Activated naive CD4-positive, alpha-beta T cell treated with anti-CD3 and anti-CD28 coated beads, Interleukin-2, amount 50 U/mL, for 72 hours (primary cell): ENCODE results near the gene MLXIP. TPM values are rescaled to one million over a fixed set of nuclear protein-coding genes. Genes with fewer than 3 reads are reported as not detected.
"Not testable (repeated sequence)": the region's sequence is repeated elsewhere in the genome, so short reads cannot be mapped to it uniquely, and the experiment has no call there.

Source experiments
- ATAC-seq, 2 donors: fragments of 150-1000 bp; cut with Tn5 transposase; 2 replicates each; pipeline ENCODE4 v1.10.0; 2021; ENCODE audit warnings: mild to moderate bottlenecking in 2 of 2, moderate library complexity in 2 of 2
- DNase-seq, 2 donors: peaks; one replicate each; pipeline ENCODE4 v3.0.0; 2021 to 2022; ENCODE audit warnings: low spot score in 2 of 2
- H3K27ac Mint-ChIP-seq, 2 donors: one replicate each; pipeline ENCODE4 v1.8.0; 2022; ENCODE audit warnings: mild to moderate bottlenecking in 2 of 2, mixed read lengths in 2 of 2
- H3K36me3 Mint-ChIP-seq, 2 donors: one replicate each; pipeline ENCODE4 v1.8.0; 2022; ENCODE audit warnings: mixed read lengths in 2 of 2
- H3K9me3 Mint-ChIP-seq, 2 donors: one replicate each; pipeline ENCODE4 v1.8.0; 2022; ENCODE audit warnings: mixed read lengths in 2 of 2
- total RNA-seq, 2 donors: library from RNA; stranded (reverse); gene quantifications; one replicate each; pipeline ENCODE4 v1.2.3, GENCODE V29; 2022

The MLXIP gene
- total RNA-seq, 2 donors from 2014 or later, result 34.9 to 36.0 TPM

DNA sequence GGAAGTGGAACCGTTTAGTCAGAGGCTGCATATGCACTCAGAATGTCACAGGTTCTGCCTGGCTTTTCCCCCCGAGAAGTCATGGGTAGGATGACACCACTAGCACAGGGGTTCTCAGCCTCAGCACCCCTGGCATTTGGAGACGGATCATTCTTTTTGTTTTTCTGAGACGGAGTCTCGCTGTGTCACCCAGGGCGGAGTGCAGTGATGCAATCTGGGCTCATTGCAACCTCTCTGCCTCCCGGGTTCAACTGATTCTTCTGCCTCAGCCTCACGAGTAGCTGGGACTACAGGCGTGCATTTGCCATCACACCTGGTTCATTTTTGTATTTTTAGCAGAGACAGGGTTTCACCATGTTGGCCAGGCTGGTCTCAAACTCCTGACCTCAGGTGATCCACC is 28.7 kb upstream of the MLXIP start:
- Mint-ChIP-seq H3K27ac (no peak overlapping the region), H3K9me3 (no peaks in the 10 kb centered on the region), H3K36me3 (no peaks in the 10 kb centered on the region)
- no peak for ATAC-seq
- DNase-seq, result no peak

DNA sequence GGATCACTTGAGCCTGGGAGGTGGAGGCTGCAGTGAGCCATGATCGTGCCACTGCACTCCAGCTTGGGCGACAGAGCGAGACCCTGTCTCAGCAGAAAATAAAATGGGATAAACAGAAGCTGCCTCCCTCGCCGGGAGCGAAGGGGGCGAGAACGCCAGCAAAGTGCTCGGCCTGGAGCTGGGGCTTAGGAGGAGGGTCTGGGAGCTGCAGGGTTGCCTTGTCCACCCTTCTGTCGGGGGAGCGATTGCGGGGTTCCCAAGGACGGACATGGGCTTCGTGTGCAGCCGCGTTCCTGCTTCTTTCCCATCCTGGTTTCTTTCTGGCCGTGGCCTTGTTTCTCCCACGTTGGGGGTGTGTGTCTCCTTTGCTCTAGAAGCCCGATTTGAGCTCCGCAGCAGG is 27.9 kb upstream of the MLXIP start:
- no peak for ATAC-seq
- DNase-seq, result no peak
- Mint-ChIP-seq H3K9me3 (no peaks in the 10 kb centered on the region), H3K27ac (no peak overlapping the region), H3K36me3 (no peaks in the 10 kb centered on the region)

DNA sequence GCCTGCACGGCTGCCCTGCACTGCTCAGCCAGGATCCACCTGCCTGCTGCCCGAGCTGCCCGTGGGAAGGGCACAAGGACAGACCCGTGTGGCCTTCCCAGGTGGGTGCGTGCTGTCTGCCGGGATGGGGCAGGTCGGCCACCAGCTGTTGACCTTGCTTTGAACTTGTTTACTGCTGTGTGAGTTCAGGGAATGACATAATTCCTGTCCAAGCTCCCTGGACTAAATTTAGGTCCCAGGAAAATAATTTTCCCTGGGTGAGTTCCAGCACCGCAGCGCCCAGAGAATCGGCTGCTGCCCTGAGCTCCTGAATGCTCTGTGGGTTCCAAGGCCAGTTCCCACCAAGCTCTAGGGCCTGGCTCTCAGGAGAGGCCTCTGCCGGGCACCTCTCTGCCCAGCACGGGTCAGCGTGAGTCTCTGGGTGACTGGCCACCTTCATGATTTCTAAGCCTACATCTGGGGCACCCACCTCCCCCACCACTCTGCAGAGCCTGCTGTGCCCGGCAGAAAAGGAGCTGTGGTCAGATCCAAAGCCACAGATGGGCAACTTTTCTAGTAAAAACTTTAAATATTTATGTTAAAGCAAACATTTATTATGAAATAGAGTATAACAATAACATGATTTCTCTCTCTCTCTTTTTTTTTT is 27.2 kb upstream of the MLXIP start:
- no peak for ATAC-seq
- H3K9me3 Mint-ChIP-seq, result no peaks in the 10 kb centered on the region
- H3K36me3 Mint-ChIP-seq, result no peaks in the 10 kb centered on the region
- no peak overlapping the region for H3K27ac Mint-ChIP-seq
- DNase-seq, result no peak

DNA sequence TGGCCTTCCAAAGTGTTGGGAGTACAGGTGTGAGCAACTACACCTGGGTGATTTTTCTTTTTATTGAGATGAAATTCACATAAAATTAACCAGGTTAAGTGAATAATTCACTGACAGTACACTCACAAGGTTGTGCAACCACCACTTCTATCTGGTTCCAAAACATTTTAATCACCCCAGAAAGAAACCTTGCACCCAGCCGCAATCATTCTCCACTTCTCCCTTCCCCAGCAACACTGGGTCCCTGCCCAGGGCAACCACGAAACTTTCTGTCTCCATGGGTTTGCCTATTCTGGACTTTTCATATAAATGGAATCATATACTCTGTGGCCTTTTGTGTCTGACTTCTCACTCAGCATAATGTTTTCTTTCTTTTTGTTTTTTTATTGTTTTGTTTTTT is 26.3 kb upstream of the MLXIP start:
- DNase-seq (no peak), ATAC-seq (no peak)
- H3K36me3 Mint-ChIP-seq, result no peaks in the 10 kb centered on the region
- no peaks in the 10 kb centered on the region for H3K9me3 Mint-ChIP-seq
- no peak overlapping the region for H3K27ac Mint-ChIP-seq

DNA sequence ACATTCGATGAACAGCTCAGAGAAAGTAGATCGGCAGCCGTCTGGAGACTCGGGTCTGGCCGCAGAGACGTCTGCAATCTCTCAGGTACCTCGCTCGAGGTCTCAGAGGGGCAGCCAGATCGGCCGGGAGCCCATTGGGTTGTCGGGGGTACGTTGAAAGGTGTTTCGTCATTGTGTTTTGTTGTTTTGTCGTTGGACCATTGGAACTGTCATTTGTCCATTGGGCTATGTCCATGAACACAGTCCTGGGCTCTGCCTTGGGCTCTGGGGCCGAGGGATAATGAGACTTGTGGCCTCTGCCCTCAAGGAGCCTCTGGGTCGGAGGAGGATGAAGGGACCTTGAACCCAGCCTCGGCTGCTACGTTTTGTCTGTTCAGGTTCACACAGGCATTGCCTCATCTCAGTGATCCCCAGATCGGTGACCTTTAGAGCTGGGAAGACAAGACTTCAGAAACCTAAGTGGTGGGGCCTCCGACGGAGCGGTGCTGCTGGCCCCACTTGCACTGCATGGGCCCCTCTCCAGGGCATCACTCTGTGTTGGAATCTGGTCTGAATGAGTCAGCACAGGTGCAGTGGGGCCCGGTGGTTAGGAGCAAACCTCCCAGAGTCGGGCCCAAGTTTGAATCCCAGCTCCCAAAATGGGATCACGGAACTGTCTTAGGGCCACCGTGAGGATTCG is 23.6 kb upstream of the MLXIP start:
- ATAC-seq, result no peak
- no peak overlapping the region for H3K27ac Mint-ChIP-seq
- H3K9me3 Mint-ChIP-seq, result no peaks in the 10 kb centered on the region
- H3K36me3 Mint-ChIP-seq, result no peaks in the 10 kb centered on the region
- no peak for DNase-seq

DNA sequence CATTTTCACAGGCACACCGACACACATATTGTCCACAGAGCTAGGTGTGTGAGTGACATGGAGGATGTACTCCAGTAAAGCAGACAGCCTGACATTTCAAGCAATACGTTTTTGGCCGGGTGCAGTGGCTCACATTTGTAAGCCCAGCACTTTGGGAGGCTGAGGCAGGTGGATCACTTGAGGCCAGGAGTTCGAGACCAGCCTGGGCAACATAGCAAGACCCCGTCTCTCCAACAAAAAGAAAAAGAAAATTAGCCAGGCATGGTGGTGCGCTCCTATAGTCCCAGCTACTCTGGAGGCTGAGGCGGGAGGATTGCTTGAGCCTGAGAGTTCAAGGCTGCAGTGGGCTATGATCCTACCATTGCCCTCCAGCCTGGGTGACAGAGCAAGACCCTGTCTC is 22.1 kb upstream of the MLXIP start:
- not testable (repeated sequence) for ATAC-seq, H3K36me3 Mint-ChIP-seq, H3K9me3 Mint-ChIP-seq, DNase-seq, H3K27ac Mint-ChIP-seq

DNA sequence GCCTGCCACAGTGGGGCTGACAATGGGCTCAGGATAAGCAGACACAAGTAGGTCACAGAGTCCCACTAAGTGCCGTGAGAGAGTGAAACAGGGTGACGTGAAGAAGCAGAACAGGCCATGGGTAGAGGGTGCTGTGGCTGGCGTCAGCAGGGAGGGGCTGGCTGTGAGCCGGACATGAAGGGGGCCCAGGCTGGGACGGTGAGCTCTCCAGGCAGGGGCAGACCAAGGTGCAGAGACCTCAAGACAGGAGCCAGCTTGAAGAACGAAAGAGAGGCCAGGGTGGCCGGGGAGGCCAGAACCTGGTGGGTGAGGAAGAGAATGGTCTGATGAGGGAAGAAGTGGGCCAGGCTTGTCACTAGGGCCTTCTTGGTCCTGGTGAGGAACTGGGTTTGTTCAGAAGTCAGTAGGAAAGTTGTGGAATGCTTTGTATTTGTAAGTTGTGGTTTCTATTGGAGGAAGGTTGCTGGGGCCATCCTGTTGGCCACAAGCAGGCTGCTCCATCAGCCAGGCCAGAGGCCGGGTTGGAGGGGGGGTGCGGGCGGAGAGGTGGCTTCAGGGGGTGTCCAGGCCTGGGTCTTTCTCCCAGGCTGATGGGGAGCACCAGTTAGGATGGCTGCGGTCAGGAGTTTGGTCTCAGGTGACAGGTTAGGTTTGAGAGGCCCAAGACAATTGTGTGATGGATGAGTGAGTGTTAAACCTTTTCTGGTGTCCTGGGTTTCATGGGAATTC is 21.4 kb upstream of the MLXIP start:
- Mint-ChIP-seq H3K9me3 (no peaks in the 10 kb centered on the region), H3K36me3 (no peaks in the 10 kb centered on the region), H3K27ac (peak overlapping the region in 1 of 2 donors; percentile 47)
- no peak for DNase-seq
- ATAC-seq, result no peak

DNA sequence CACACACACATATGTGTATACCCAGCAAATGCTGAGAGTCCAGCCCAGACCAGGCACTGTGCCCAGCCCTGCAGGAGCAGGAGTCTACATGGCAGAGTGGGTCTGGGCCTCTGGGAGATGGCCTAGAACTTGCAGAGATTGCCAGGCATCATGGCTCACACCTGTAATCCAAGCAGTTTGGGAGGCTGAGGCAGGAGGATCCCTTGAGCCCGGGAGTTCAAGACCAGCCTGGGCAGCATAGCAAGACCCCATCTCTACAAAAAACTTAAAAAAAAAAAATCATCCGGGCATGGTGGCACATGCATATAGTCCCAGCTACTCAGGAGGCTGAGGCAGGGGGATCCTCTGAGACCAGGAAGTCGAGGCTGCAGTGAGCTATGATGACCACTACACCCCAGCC is 20.8 kb upstream of the MLXIP start:
- Mint-ChIP-seq H3K36me3 (no peaks in the 10 kb centered on the region), H3K9me3 (no peaks in the 10 kb centered on the region), H3K27ac (no peak overlapping the region)
- ATAC-seq, result no peak
- no peak for DNase-seq

DNA sequence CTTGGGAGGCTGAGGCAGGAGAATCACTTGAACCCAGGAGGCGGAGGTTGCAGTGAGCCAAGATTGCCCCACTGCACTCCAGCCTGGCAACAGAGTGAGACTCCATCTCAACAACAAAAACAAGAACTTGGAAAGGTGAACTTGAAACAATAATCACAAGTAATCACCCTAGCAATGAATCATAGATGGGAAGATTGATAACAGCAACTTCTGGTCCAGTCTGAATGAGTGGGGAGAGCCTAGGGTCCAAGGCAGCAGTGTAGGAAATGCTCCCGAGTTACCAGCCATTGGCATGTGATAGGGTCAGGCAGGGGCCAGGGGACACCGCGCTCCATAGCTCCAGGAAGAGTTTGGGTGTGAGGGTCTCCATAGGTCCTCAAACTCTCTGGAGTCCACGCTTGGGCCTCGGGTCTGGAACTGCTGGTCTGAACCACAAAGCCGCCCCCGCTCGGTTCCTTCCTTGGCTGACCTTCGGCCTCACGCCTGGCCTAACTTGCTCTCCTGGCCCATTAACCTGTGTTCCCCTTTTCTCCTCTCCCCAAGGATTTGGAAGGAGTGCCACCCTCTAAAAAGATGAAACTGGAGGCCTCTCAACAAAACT is 19.9 kb upstream of the MLXIP start:
- H3K36me3 Mint-ChIP-seq, result no peaks in the 10 kb centered on the region

DNA sequence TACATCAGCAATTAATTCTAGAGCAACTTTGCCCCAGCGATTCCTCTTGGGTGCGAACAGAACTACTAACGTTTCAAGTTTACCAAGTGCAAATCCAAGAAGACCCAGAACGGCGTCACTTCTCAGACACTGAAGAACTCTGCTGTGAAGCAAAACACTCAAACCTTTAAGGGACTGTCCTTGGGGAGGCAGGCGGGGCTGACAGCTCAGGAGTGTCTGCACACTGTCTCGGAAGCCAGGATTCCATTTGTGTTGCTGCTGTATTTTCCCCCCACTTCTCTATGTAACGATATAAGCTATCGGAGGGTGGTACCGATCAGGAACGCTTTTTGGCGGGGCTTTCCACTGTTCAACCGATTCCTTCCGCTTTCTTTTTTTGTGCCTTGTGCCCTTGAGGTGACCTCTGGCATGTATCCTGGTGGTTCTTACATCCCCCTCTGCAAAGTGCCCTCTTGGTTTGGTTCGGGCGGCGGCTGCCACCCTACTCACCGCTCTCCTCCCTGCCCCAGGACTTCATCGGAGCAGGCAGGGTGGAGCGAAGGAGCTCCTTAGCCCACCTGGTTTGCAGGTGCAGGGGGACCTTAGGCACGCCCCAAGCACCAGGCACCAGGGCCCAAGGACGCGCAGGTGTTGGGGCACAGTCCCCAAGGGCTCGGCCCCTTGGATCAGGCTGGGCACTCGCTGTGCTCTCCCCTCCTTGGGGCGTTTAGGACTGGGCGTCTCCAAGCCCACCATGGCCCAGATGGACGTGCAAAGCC is 19.2 kb upstream of the MLXIP start:
- DNase-seq (no peak), ATAC-seq (no peak)
- no peak overlapping the region for H3K27ac Mint-ChIP-seq
- no peaks in the 10 kb centered on the region for H3K36me3 Mint-ChIP-seq
- no peaks in the 10 kb centered on the region for H3K9me3 Mint-ChIP-seq

More for the DNA sequence above, 19.9 kb upstream of the MLXIP start:
- ATAC-seq (no peak), DNase-seq (no peak)
- peak overlapping the region in 1 of 2 donors; percentile 10 for H3K27ac Mint-ChIP-seq
- H3K9me3 Mint-ChIP-seq, result no peaks in the 10 kb centered on the region

DNA sequence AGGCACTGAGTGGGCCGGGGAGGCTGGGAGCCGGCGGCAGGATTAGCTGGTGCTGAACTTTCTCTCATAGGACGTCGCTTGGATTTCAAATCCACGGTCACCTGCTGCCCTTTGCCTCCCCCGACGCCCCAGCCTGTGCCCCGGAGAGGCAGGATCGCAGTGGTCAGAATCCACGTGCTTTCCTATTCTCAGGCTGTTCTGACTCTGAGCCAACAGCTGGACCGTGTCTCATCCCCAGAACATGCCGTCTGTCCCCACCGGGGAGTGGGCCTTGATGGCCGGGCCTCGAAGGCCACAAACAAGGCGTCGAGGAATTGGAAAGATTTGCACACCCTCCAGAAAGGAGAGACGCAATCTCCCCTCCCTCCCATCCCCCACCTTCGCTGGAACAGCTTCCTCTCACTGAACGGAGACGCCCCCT is 18.5 kb upstream of the MLXIP start:
- Mint-ChIP-seq H3K9me3 (no peaks in the 10 kb centered on the region), H3K27ac (no peak overlapping the region), H3K36me3 (no peaks in the 10 kb centered on the region)
- no peak for ATAC-seq
- no peak for DNase-seq

DNA sequence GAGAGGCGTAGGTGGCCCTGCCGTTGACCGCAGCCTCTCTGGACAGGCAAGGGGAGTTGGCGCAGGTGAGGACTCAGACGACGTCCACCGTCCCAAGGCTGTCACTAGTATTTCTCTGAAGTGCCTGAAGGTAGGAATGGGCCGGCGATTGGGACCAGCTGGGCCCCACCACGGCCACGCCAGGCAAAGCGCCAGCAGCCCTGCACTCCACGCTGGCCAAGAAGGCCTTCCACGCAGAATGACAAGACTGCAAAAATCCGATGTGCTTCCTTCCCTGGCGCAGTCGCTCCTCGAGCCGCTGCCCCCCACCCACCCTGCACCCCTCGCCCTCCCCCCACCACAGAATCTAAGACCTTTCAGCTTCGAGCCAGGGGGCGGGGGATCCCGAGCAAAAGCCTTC is 17.3 kb upstream of the MLXIP start:
- Mint-ChIP-seq H3K9me3 (no peaks in the 10 kb centered on the region), H3K27ac (no peak overlapping the region), H3K36me3 (no peaks in the 10 kb centered on the region)
- DNase-seq (no peak), ATAC-seq (no peak)

DNA sequence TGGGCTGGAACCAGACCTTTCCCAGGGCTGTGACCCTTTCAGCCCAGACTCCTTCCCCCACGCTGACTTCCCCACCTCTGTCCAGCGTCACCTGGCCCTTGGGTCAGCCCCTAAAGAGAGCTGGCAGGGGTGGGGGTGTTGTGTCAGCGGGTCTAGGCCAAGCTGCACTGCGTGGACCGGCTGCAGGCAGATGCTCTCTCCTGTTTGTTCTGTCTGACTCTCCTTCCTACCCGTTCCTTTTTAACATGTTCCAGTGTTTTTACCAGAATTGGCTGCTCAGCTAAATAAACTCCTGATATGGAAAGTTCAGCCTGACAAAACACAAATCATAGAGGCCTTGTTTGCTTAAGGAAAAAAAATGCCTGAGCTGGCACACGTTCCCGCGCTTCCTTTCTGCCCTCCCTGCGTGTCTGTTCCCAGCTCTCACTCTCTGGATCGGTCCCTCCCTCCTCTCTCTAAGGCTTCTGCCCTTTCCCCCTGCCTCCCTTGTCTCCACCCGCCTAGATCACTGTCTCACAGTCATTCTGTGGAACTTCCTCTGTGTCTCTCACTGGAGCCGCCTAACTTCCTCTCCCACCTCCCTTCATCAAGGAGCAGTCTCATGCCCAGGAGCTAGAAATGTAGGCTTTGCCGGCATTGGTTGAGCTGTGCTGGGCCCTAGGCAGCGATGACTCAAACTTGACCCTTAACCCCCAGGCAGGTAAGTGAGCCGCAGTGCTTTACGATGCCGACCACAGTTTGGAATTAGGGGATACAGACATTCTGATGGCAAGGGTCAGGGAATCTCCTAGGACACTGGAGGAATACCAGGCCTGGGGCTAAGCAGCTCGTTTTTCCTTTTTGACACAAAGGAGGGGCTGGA is 15.5 kb upstream of the MLXIP start:
- ATAC-seq, result no peak
- DNase-seq, result no peak
- no peaks in the 10 kb centered on the region for H3K36me3 Mint-ChIP-seq
- no peaks in the 10 kb centered on the region for H3K9me3 Mint-ChIP-seq
- peak overlapping the region; percentile 17 to 22 for H3K27ac Mint-ChIP-seq

DNA sequence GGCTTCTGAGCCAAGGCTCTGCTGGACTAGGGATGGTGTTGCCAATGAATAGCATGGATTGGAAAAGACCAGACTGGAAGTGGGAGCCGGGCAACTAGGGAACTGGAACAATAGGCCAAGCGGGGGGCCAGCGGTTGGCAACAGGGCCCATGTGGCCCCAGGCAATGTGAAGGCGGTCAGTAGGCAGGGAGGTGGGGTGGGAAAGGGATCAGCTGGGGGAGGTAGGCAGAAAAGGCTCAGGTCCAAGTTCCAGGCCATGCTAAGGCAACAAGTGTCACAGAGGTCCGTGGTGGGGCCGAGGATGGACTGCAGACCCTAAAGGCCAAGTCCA is 14.9 kb upstream of the MLXIP start:
- Mint-ChIP-seq H3K27ac (no peak overlapping the region), H3K36me3 (no peaks in the 10 kb centered on the region), H3K9me3 (no peaks in the 10 kb centered on the region)
- DNase-seq (no peak), ATAC-seq (no peak)

DNA sequence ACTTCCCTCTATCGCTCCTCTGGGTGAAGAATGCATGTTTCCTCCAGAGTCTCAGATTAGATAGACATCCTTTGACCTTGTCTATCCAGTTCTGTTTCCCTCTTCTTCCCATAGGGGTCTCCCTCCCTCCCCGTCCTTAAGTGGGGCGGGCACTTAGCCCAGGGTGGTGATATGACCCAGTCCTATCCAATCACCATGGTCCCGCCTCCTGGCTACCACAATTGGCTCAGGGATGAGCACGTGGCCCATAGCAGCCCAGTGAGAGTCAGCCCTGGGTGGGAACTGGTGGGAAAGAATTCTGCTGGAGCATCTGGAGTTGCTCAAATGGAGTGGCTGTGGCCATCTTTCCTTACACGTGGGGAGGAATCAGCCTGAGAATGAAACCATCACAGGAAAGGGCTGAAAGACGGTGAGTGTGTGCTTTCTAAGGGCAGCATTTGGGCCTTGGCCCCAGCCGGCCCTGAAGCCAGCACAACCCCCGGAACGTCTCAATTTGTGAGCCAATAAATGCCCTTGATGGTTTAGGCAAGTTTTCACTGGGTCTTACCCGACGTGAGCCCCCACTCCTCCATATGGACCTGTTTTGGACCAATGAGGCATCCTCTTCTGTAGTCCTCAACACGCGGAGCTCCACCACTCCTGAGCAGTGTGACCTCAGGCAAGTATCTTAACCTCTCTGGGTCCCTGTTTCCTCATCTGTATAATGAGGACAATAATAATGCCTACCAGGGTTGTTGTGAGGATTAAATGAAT is 14.4 kb upstream of the MLXIP start:
- H3K27ac Mint-ChIP-seq, result no peak overlapping the region
- no peaks in the 10 kb centered on the region for H3K36me3 Mint-ChIP-seq
- ATAC-seq, result peak; percentile 79 to 85
- DNase-seq, result peak in 1 of 2 donors; percentile 35
- no peaks in the 10 kb centered on the region for H3K9me3 Mint-ChIP-seq
